GM21717 (cell line): ENCODE measurements around the gene NCOA7.

Experiments
- ATAC-seq: cut with Tn5 transposase; IDR thresholded peaks from one replicate; pipeline ENCODE4 v1.9.1; 2021; ENCODE audit warnings: mild to moderate bottlenecking, moderate library complexity; ENCODE audit not compliant: unreplicated experiment

The NCOA7 gene

GRCh38 chr6:125859727-125860126 lies 69.0 kb downstream of the NCOA7 start:
- ATAC-seq = no peak

GRCh38 chr6:125863023-125863422 lies 72.3 kb downstream of the NCOA7 start:
- no peak for ATAC-seq

- no peak for ATAC-seq
These were observed 74.3 kb downstream of the NCOA7 start for GRCh38 chr6:125865015-125865414.

GRCh38 chr6:125866433-125866832 lies 75.7 kb downstream of the NCOA7 start:
- no peak for ATAC-seq

GRCh38 chr6:125867483-125867942 lies 76.8 kb downstream of the NCOA7 start:
- ATAC-seq = no peak

GRCh38 chr6:125868252-125868651 lies 77.5 kb downstream of the NCOA7 start:
- ATAC-seq = no peak

GRCh38 chr6:125868678-125869395 lies 78.1 kb downstream of the NCOA7 start:
- no peak for ATAC-seq

GRCh38 chr6:125869427-125869826 lies 78.7 kb downstream of the NCOA7 start:
- no peak for ATAC-seq

GRCh38 chr6:125871365-125871764 lies 80.6 kb downstream of the NCOA7 start:
- no peak for ATAC-seq

- ATAC-seq = no peak
These were observed 81.6 kb downstream of the NCOA7 start for GRCh38 chr6:125872259-125872921.

- no peak for ATAC-seq
These were observed 91.5 kb downstream of the NCOA7 start for GRCh38 chr6:125882243-125882642.

GRCh38 chr6:125884634-125885371 lies 94.0 kb downstream of the NCOA7 start:
- ATAC-seq = no peak

GRCh38 chr6:125886021-125886420 lies 95.3 kb downstream of the NCOA7 start:
- no peak for ATAC-seq

GRCh38 chr6:125886914-125887313 lies 96.2 kb downstream of the NCOA7 start:
- no peak for ATAC-seq

GRCh38 chr6:125887372-125887771 lies 96.6 kb downstream of the NCOA7 start:
- ATAC-seq = no peak

- no peak for ATAC-seq
These were observed 98.4 kb downstream of the NCOA7 start for GRCh38 chr6:125888989-125889656.

GRCh38 chr6:125899726-125900182 lies 109.0 kb downstream of the NCOA7 start:
- ATAC-seq = no peak

- peak; percentile 68 for ATAC-seq
These were observed 114.1 kb downstream of the NCOA7 start for GRCh38 chr6:125904871-125905270.

- ATAC-seq = no peak
These were observed 115.6 kb downstream of the NCOA7 start for GRCh38 chr6:125906158-125906998.

GRCh38 chr6:125910527-125910926 lies 119.8 kb downstream of the NCOA7 start:
- peak; percentile 98 for ATAC-seq
